WTC11 (cell line): ENCODE results near the gene MTOR. TPM values are rescaled to one million over a fixed set of nuclear protein-coding genes. Genes with fewer than 3 reads are reported as not detected.

Experiments
- ATAC-seq: fragments of 200-7000 bp; cut with Tn5 transposase; 2 replicates; pipeline ENCODE4 v1.10.0; 2021; ENCODE audit warnings: mild to moderate bottlenecking, moderate library complexity
- CTCF ChIA-PET: fragments of 300-600 bp; sonication (Branson Sonifier 250); formaldehyde crosslinking; loops from one replicate; lab custom pipeline; 2021; ENCODE audit warnings: antibody characterized with exemption; lab: Charles Lee
- POLR2A ChIA-PET: fragments of 350-600 bp; sonication (Branson Sonifier 250); formaldehyde crosslinking; loops from one replicate; lab custom pipeline; 2021; ENCODE audit warnings: antibody characterized with exemption; lab: Charles Lee
- DNase-seq: peaks from one replicate; pipeline ENCODE4 v3.0.0; 2021; ENCODE audit warnings: low spot score
- H3K27ac Mint-ChIP-seq: 2 replicates; pipeline ENCODE4 v1.8.0; 2021; ENCODE audit warnings: mixed read lengths
- H3K27me3 Mint-ChIP-seq: 2 replicates; pipeline ENCODE4 v1.8.0; 2021; ENCODE audit warnings: low read depth, mild to moderate bottlenecking, moderate library complexity, mixed read lengths
- H3K36me3 Mint-ChIP-seq: 2 replicates; pipeline ENCODE4 v1.8.0; 2021; ENCODE audit warnings: mixed read lengths
- H3K4me1 Mint-ChIP-seq: 2 replicates; pipeline ENCODE4 v1.8.0; 2022; ENCODE audit warnings: mixed read lengths
- H3K4me3 Mint-ChIP-seq: 2 replicates; pipeline ENCODE4 v1.8.0; 2021; ENCODE audit warnings: mild to moderate bottlenecking, moderate library complexity, mixed read lengths
- H3K9me3 Mint-ChIP-seq: 2 replicates; pipeline ENCODE4 v1.8.0; 2021; ENCODE audit warnings: mixed read lengths
- ELF4 ChIP-seq: sonication (generic); formaldehyde crosslinking; IDR thresholded peaks from 2 replicates; pipeline ENCODE4 v1.8.1; 2022; ENCODE audit warnings: low read depth, mild to moderate bottlenecking, moderate library complexity, missing genetic modification reagents
- ESRRA ChIP-seq: sonication (generic); formaldehyde crosslinking; IDR thresholded peaks from 2 replicates; pipeline ENCODE4 v1.8.1; 2022; ENCODE audit warnings: mild to moderate bottlenecking, missing genetic modification reagents, borderline replicate concordance
- FOXJ3 ChIP-seq: sonication (generic); formaldehyde crosslinking; IDR thresholded peaks from 2 replicates; pipeline ENCODE4 v1.9.0; 2021; ENCODE audit warnings: missing genetic modification reagents, mild to moderate bottlenecking, borderline replicate concordance
- GABPB1 ChIP-seq: sonication (generic); formaldehyde crosslinking; IDR thresholded peaks from 2 replicates; pipeline ENCODE4 v1.8.1; 2023; ENCODE audit warnings: mild to moderate bottlenecking, missing genetic modification reagents
- HMGA2 ChIP-seq: fragments of 250-450 bp; sonication (Bioruptor Pico); IDR thresholded peaks from 2 replicates; pipeline ENCODE4 v1.4.0; 2021; ENCODE audit warnings: mild to moderate bottlenecking, moderate library complexity
- JAZF1 ChIP-seq: fragments of 250-450 bp; sonication (Bioruptor Pico); IDR thresholded peaks from 2 replicates; pipeline ENCODE4 v1.9.0; 2021; ENCODE audit warnings: moderate library complexity, mild to moderate bottlenecking, inconsistent platforms
- NR1H2 ChIP-seq: sonication (generic); formaldehyde crosslinking; IDR thresholded peaks from 2 replicates; pipeline ENCODE4 v1.9.0; 2021; ENCODE audit warnings: mild to moderate bottlenecking, moderate library complexity, missing genetic modification reagents
- PRRX2 ChIP-seq: fragments of 250-450 bp; sonication (Bioruptor Pico); IDR thresholded peaks from 2 replicates; pipeline ENCODE4 v1.8.0; 2021; ENCODE audit warnings: mild to moderate bottlenecking
- TP53 ChIP-seq: sonication (generic); formaldehyde crosslinking; IDR thresholded peaks from 2 replicates; pipeline ENCODE4 v1.8.1; 2023; ENCODE audit warnings: mild to moderate bottlenecking, missing genetic modification reagents
- ZNF219 ChIP-seq: sonication (generic); formaldehyde crosslinking; IDR thresholded peaks from 2 replicates; pipeline ENCODE4 v1.8.0; 2023; ENCODE audit warnings: missing genetic modification reagents, mild to moderate bottlenecking, borderline replicate concordance
- ZNF232 ChIP-seq: sonication (generic); formaldehyde crosslinking; IDR thresholded peaks from 2 replicates; pipeline ENCODE4 v1.8.0; 2022; ENCODE audit warnings: mild to moderate bottlenecking, missing genetic modification reagents
- total RNA-seq: library from RNA; stranded (reverse); gene quantifications from 3 replicates; pipeline ENCODE4 v1.2.3, GENCODE V29; 2021
- TF ChIP-seq, protein P1 (sequence below): sonication (generic); formaldehyde crosslinking; IDR thresholded peaks from 2 replicates; pipeline ENCODE4 v1.8.1; 2023; ENCODE audit warnings: mild to moderate bottlenecking, missing genetic modification reagents, moderate library complexity
- TF ChIP-seq, protein P2 (sequence below): sonication (generic); formaldehyde crosslinking; IDR thresholded peaks from 2 replicates; pipeline ENCODE4 v1.8.0; 2023; ENCODE audit warnings: missing genetic modification reagents
- TF ChIP-seq, protein P3 (sequence below): fragments of 250-450 bp; sonication (Bioruptor Pico); IDR thresholded peaks from 2 replicates; pipeline ENCODE4 v1.9.0; 2021; ENCODE audit warnings: mild to moderate bottlenecking
- TF ChIP-seq, protein P4 (sequence below): fragments of 250-450 bp; sonication (Bioruptor Pico); IDR thresholded peaks from 2 replicates; pipeline ENCODE4 v1.9.0; 2021; ENCODE audit warnings: mild to moderate bottlenecking

The MTOR gene
- total RNA-seq, 1 experiment from 2014 or later, result 65.0 TPM

DNA sequence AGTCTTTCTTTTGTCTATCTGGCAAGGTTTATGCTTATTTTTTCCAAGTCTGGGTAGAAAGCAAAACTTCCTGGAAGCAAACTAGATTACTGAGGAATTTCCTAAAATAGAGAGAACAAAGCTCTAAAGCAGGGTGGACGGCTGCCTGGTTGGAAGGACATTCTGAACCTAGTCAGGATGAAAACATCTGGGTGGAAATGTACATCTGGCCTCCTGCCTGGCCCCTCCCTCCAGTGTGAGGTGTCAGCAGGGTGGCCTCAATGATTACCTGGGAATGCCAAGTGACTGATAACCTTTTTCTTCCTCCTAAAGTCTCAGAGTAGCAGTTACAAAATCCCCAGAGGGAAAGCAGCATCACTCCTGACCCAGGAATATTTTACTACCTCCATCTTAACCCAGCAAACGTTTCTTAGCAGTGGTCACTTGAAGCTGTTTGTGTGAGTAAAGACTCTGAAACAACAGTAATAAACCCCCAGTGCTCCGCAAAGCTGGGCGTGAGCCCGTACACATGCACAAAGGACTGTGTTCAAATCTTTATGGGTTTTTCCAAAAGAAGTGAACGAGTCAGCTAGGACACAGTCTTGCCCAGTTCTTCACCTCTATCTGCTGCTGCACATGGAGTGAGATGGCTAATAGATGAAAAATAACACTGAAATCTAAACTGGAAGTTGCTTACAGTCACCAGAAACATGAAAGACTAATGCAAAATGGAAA, 54.3 kb downstream of the MTOR start (continued):
- TF ChIP-seq, protein P1, sequence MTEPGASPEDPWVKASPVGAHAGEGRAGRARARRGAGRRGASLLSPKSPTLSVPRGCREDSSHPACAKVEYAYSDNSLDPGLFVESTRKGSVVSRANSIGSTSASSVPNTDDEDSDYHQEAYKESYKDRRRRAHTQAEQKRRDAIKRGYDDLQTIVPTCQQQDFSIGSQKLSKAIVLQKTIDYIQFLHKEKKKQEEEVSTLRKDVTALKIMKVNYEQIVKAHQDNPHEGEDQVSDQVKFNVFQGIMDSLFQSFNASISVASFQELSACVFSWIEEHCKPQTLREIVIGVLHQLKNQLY (CRISPR knock-in tag), result no peak
- no peak for TF ChIP-seq ZNF232 (CRISPR knock-in tag)
- TF ChIP-seq FOXJ3, result no peak
- TF ChIP-seq, all 79 proteins: peak for 0

DNA sequence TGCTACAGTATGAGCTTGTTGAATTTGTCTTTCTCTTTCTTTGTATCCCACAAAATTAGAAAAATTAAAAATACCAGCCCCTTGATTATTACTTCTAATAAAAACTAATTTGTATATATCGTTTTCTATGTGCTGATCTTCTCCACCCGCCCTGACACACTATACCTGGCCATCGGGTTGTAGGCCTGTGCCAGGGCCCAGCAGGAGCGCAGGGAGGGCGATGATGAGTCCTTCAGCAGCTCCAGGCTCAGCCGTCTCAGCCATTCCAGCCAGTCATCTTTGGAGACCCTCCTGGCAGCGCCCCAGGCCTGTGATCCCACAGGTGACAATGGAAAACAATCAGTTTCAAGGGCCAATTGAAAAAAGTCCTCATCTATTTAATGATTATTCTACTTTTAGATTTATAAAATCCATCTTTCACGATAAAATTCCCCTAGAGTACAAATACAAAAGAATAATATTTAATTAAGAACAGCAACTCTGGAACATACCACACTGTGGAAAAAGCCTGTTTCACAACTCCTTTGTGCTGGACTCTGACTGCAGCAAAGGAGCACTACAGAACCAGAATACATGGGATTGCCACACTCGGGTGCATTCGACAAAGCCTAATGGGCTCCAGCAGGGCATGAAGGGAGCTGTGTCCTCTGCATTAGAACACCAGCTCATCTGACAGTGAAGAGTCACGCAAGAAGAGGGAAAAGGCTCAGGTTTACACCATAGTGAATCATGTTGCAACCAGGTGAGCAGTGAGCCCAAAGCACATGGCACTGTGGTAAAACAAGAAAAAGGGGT, 57.8 kb downstream of the MTOR start:
- H3K27ac Mint-ChIP-seq, result no peak overlapping the region
- H3K27me3 Mint-ChIP-seq, result no peaks in the 10 kb centered on the region
- TF ChIP-seq ESRRA (no peak), JAZF1 (no peak)
- TF ChIP-seq, protein P2, sequence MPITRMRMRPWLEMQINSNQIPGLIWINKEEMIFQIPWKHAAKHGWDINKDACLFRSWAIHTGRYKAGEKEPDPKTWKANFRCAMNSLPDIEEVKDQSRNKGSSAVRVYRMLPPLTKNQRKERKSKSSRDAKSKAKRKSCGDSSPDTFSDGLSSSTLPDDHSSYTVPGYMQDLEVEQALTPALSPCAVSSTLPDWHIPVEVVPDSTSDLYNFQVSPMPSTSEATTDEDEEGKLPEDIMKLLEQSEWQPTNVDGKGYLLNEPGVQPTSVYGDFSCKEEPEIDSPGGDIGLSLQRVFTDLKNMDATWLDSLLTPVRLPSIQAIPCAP (CRISPR knock-in tag), result no peak
- no peaks in the 10 kb centered on the region for H3K9me3 Mint-ChIP-seq
- DNase-seq (no peak), ATAC-seq (no peak)
- H3K4me3 Mint-ChIP-seq, result no peak overlapping the region
- H3K4me1 Mint-ChIP-seq, result no peaks in the 10 kb centered on the region
- ChIA-PET CTCF (no interaction called here), POLR2A (no interaction called here)
- H3K36me3 Mint-ChIP-seq, result peaks cover 41% of the 10 kb centered on the region

DNA sequence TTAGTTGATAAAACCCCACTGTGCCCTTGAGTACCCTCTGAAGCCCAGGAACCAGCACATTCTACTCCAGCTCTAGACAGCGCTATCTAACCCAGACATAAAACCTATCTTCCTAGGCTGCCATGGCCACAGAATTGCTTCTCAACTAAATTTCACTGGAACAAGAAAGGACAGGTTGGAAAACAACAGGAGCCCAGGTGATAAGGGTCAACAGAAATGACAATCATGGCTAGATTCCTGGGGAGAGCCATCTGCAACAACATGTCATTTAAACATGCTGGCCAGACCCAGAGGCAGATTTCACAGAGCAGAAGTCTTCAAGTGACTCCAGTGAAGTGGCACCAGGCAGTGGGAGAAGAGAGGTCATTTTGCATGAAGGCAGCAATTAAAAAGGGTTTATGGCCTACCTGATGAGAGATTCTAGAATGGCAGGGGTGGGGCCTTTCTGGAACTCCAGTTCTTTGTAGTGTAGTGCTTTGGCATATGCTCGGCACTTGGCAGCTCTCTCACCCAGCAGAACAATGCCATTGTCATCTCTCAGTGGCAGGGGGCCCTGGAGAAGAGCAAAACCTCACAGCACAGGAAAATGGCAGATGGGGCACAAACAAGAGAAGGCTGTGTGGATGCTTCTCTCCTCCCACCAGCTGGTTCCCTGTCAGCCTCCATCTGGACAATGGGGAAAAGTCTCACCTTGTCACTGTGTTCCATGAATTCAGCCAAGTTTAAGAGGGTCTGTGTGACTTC, 63.3 kb downstream of the MTOR start:
- no peak overlapping the region for H3K4me3 Mint-ChIP-seq
- H3K27me3 Mint-ChIP-seq, result no peaks in the 10 kb centered on the region
- DNase-seq (no peak), ATAC-seq (no peak)
- H3K27ac Mint-ChIP-seq, result no peak overlapping the region
- peaks cover 42% of the 10 kb centered on the region for H3K36me3 Mint-ChIP-seq
- POLR2A ChIA-PET, result no interaction called here
- H3K4me1 Mint-ChIP-seq, result no peaks in the 10 kb centered on the region
- CTCF ChIA-PET, result interaction anchor here (1.1 kb wide), 1 partner anchor 43 kb away, joined by 4 read pairs; no protein-coding TSS in a partner anchor
- no peaks in the 10 kb centered on the region for H3K9me3 Mint-ChIP-seq
- TF ChIP-seq, protein P2 (CRISPR knock-in tag), result no peak
- no peak for TF ChIP-seq ELF4 (CRISPR knock-in tag)
- TF ChIP-seq PRRX2 (CRISPR knock-in tag), result no peak
- TF ChIP-seq TP53, result no peak
- no peak for TF ChIP-seq ZNF219 (CRISPR knock-in tag)
- no peak for TF ChIP-seq GABPB1 (CRISPR knock-in tag)
- no peak for TF ChIP-seq ZNF232 (CRISPR knock-in tag)
- TF ChIP-seq, protein P3, sequence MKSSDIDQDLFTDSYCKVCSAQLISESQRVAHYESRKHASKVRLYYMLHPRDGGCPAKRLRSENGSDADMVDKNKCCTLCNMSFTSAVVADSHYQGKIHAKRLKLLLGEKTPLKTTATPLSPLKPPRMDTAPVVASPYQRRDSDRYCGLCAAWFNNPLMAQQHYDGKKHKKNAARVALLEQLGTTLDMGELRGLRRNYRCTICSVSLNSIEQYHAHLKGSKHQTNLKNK (CRISPR knock-in tag), result no peak
- TF ChIP-seq HMGA2 (CRISPR knock-in tag), result no peak

DNA sequence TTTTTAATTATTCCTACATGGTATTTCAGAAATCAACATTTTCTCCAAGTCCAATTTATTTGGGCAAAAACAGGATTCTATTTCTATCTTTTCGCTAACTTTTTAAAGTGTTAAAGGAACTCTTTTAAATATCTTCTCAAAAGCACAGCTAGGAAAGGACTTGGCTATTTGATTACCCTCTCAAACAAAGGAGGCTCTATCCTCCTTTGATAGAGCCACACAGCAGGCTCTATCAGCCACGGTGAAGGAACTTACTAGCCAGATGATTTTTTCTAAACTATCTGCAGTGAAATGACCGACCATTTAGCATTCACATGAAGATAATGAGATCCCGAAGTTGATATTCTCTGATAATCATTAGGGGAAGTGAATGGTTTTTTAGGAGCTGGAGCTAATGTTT, 64.1 kb downstream of the MTOR start:
- Mint-ChIP-seq H3K4me1 (no peaks in the 10 kb centered on the region), H3K27ac (no peak overlapping the region), H3K36me3 (peaks cover 40% of the 10 kb centered on the region), H3K9me3 (no peaks in the 10 kb centered on the region), H3K27me3 (no peaks in the 10 kb centered on the region), H3K4me3 (no peak overlapping the region)
- TF ChIP-seq, protein P4, sequence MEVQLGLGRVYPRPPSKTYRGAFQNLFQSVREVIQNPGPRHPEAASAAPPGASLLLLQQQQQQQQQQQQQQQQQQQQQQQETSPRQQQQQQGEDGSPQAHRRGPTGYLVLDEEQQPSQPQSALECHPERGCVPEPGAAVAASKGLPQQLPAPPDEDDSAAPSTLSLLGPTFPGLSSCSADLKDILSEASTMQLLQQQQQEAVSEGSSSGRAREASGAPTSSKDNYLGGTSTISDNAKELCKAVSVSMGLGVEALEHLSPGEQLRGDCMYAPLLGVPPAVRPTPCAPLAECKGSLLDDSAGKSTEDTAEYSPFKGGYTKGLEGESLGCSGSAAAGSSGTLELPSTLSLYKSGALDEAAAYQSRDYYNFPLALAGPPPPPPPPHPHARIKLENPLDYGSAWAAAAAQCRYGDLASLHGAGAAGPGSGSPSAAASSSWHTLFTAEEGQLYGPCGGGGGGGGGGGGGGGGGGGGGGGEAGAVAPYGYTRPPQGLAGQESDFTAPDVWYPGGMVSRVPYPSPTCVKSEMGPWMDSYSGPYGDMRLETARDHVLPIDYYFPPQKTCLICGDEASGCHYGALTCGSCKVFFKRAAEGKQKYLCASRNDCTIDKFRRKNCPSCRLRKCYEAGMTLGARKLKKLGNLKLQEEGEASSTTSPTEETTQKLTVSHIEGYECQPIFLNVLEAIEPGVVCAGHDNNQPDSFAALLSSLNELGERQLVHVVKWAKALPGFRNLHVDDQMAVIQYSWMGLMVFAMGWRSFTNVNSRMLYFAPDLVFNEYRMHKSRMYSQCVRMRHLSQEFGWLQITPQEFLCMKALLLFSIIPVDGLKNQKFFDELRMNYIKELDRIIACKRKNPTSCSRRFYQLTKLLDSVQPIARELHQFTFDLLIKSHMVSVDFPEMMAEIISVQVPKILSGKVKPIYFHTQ (CRISPR knock-in tag), result no peak
- TF ChIP-seq NR1H2 (CRISPR knock-in tag), result no peak
- DNase-seq (no peak), ATAC-seq (no peak)
- POLR2A ChIA-PET, result no interaction called here
- CTCF ChIA-PET, result interaction anchor here (1.1 kb wide), 1 partner anchor 44 kb away, joined by 4 read pairs; no protein-coding TSS in a partner anchor
